Tibial nerve (tissue), 3 donors: ENCODE data around the gene ZNF484.

Experiments
- CTCF ChIP-seq, 5 experiments: fragments of 200-600 bp in 3 of 5; fragments of 450-650 bp in 2 of 5; sonication (generic) in 3 of 5; IDR thresholded peaks; one replicate each; pipeline ENCODE4 v1.5.1; 2016 to 2019; ENCODE audit warnings: antibody characterized with exemption in 5 of 5, mild to moderate bottlenecking in 3 of 5, moderate library complexity in 2 of 5
- POLR2A ChIP-seq, 2 donors: fragments of 450-650 bp; IDR thresholded peaks; one replicate each; pipeline ENCODE4 v1.6.1; 2017; ENCODE audit warnings: antibody characterized with exemption in 2 of 2, mild to moderate bottlenecking in 2 of 2, moderate library complexity in 2 of 2

GRCh38 chr9:92860867-92861266 is 17.0 kb downstream of the ZNF484 start:
- TF ChIP-seq CTCF (IDR thresholded peaks at IDR 0.05) (no peak), POLR2A (IDR thresholded peaks at IDR 0.05) (no peak)
